HG02852 (cell line): ENCODE data around the gene CLPX.
"Not testable (repeated sequence)": the region's sequence is repeated elsewhere in the genome, so short reads cannot be mapped to it uniquely, and the experiment has no call there.

Source experiments
- ATAC-seq: cut with Tn5 transposase; IDR thresholded peaks from one replicate; pipeline ENCODE4 v1.9.1; 2021; ENCODE audit warnings: mild to moderate bottlenecking, moderate library complexity; ENCODE audit not compliant: unreplicated experiment

CLPX gene

DNA sequence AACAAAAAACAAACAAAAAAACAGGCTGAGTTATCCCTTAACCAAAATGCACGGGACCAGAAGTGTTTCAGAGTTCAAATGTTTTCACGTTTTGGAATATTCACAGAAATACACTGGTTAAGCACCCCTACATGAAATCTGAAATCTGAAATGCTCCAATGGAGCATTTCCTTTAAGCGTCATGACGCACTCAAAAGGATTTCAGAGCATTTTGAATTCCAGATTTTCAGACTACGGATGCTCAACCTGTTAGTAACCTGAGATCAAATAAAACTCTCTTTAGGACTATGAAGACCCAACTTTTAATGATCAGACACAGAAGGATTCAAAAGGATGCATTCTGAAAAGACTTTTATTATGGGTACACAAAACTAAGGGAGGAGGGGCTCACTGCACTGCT, 9.6 kb downstream of the CLPX start:
- ATAC-seq: no peak

DNA sequence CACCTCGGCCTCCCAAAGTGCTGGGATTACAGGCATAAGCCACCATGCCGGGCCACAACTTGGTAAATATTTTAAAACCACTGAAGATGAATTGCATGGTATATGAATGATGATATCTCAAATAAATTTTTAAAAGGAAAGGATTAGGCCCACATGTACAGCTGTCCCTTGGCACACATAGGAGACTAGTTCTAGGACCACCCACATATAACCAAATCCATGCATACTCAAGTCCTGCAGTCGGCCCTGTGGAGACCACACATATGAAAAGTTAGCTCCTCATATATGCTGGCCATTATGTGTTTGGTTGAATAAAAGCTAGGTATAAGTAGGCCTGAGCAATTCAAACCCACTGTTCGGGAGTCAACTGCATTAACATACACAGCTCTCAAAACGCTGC, 10.6 kb downstream of the CLPX start:
- no peak for ATAC-seq

DNA sequence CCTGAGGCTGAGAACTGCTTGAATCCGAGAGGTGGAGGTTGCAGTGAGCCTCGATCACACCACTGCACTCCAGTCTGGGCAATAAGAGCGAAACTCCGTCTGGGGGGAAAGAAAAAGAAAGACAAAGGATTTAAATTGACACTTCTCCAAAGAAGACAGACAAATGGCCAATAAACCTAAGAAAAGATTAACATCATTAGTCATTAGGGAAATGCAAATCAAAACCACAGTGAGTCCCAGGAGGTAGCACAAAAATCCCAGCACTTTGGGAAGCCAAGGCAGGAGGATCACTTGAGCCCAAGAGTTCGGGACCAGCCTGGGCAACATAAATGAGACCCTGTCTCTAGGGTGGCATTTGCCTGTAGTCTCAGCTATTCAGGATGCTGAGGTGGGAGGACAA, 12.6 kb downstream of the CLPX start:
- ATAC-seq: no peak

DNA sequence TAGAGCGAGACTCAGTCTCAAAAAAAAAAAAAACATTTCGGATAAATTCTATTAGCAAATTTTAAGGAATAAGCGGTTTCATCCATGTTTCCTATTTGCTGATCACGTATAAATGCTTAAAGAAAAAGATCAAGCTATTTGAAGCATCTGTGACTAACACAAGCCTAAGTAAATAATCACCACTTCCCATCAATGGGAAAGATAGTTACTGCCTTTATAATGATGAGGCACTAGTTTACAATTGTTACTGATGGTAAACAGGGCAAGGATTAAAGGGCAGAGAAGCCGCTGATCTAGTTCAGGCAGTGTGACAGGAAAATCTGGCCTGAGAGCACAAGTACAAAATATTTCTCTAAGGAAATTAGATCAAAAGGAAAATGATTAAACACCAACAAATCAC, 13.7 kb downstream of the CLPX start:
- ATAC-seq: no peak

DNA sequence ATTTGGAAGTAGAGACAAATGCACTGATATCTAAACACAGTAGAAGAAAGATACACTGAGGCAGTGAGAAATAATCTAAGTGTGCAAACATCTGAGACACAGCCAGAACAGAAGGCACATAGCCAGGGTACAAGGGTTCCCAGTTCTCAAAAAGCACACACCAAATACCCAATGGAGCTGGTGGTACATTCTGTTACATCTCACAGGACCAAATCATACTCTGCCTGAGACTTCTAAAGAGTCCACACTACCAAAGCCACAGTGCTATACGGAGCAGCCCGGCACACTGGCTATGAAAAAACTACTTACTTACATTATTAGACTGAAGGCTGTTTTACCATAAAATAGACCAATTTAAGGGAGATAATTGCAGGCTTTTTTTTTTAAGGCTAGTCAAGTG, 19.3 kb downstream of the CLPX start:
- no peak for ATAC-seq

DNA sequence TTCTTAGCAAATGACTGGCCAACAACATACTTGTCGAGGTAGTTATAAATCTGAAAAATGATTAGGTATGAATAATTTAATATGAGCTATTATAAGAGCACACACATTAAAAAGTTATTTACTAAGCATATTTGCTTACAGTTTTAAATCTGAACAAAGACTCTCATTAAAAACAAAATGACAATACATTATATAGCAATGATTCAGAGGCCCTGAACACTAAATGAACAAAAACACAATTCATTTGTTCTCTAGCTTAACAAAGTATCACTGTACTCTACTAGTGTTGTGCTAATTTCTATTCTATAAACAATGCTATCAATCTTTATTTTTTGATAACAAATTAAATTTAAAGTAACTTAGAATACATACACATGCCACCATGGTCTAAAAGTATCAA, 21.0 kb downstream of the CLPX start:
- ATAC-seq: no peak

DNA sequence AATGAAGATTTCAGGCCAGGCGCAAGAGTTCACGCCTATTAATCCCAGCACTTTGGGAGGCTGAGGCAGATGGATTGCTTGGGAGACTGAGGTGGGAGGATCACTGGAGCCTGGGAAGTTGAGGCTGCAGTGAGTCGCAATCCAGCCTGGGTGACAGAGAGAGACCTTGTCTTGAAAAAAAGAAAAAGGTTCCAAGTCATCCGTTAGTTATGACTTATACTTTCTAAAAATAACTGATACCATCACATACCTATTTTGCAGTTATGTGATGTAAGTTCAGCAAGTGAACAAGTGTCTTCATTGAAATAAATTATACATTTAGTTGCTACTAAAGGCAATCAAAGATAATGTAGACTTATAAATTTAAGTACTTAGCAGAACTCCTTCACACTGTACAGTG, 22.1 kb downstream of the CLPX start:
- ATAC-seq: no peak

DNA sequence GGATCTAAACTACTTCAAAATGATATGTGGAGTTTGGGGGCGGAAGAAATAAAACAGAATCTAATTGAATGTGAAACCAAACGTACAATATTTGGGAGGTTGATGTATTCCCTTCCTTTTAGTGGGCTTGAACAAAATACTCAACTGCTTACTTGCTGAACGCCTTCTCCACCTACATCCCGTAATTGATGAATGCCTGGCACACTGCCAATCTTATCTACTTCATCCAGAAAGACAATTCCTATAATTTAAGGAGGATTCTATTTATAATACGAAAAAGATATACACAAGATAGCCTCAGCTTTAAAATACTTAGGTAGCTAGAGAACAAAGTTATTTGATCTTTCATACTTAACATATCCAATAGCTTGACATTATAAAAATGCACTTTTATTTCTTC, 28.4 kb downstream of the CLPX start:
- ATAC-seq: no peak

DNA sequence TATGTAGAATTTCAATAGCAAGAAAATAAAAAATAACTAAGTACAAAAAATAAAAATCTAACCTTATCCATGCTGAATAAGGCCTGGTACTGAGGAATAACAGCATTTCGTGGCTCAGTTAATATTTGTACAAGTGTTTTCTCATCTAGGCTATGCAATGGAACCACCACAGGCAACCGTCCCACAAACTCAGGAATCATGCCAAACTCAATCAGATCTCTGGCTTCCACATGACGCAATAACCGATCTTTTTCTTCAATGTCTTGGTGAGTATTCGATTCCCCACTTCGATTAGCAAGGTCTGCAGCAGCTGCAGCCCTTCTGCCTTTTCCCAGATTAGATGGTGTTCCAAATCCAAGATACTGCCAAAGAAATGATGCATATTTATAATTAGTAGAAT, 30.4 kb downstream of the CLPX start:
- ATAC-seq: no peak

DNA sequence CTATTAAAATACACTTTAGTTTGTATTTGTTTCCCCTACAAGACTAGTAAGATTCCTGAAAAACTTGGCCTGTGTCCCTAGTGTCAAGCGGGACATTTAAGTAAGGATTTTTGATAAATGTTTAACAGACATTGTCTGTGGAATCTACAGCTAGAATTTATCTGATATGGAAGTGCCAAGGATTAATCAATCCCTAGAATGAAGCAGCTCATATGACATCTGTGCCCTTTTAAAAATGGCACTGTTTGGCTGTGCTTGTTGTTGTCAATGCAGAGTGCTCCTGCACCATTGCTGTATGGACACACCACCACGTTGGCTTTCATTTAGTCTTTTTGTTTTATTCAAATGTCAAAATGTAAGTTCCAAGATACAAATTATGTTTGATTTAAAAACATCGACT, 37.2 kb downstream of the CLPX start:
- no peak for ATAC-seq

DNA sequence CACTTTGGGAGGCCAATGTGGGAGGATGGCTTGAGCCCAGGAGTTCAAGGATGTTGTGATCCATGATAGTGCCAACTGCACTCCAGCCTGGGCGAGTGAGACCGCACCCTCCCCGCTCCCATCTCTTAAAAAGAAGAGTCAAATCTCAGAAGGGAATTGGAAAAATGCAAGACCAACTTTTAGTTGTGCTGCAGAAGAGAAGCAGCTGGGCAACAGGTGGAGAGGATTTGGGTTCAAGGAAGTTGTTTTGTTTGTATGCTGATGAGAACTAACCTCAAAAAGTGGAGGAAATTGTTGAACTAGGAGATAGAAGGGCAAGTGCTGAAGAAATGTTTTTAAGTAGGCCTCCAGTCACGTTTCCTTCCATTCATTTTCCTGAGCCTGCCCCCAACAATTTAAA, 38.7 kb downstream of the CLPX start:
- ATAC-seq: no peak

DNA sequence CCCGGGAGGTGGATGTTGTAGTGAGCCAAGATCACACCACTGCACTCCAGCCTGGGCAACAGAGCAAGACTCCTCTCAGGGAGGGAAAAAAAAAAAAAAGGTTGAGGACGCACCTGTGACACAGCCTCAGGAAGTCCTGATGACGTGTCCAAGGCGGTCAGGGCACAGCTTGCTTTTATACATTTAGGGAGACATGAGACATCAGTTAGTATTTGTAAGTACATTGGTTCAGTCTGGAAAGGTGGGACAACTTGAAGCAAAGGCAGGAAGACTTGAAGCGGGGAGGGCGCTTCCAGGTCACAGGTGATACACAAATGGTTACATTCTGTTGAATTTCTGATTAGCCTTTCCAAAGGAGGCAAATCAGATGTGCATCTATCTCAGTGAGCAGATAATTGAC, 46.5 kb downstream of the CLPX start:
- not testable (repeated sequence) for ATAC-seq

DNA sequence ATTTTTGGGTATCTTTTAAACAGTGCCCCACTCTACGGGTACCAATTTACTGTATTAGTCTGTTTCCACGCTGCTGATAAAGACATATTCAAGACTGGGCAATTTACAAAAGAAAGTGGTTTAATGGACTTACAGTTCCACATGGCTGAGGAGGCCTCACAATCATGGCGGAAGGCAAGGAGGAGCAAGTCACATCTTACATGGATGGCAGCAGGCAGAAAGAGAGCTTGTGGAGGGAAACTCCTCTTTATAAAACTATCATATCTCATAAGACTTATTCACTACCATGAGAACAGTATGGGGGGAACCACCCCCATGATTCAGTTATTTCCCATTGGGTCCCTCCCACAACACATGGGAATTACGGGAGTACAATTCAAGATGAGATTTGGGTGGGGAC, 47.2 kb downstream of the CLPX start:
- ATAC-seq: not testable (repeated sequence)

DNA sequence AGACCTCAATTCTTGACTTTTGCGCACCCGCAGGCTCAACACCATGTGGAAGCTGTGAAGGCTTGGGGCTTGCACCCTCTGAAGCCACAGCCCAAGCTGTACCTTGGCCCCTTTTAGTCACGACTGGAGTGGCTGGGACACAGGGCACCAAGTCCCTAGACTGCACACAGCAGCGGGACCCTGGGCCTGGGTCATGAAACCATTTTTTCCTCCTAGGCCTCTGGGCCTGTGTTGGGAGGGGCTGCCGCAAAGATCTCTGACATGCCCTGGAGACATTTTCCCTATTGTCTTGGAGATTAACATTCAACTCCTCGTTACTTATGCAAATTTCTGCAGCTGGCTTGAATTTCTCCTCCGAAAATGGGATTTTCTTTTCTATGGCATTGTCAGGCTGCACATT, 48.1 kb downstream of the CLPX start:
- not testable (repeated sequence) for ATAC-seq

DNA sequence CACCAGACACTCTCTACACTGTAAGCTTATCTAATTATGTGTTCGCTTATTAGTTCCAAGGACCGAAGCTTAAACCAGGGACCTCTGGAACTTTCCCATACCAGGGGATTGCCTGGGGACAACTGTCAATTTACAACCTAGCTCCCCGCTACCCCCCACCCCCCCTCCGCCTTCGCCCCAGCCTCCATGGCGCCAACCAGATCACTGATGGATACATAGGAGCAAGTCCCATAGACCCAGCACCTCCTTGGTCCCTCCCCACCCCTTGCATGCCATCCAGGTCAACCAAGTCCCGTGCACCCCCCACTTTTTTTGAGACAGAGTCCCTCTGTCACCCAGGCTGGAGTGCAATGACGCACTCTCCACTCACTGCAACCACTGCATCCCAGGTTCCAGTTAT, 50.6 kb downstream of the CLPX start:
- ATAC-seq: no peak

DNA sequence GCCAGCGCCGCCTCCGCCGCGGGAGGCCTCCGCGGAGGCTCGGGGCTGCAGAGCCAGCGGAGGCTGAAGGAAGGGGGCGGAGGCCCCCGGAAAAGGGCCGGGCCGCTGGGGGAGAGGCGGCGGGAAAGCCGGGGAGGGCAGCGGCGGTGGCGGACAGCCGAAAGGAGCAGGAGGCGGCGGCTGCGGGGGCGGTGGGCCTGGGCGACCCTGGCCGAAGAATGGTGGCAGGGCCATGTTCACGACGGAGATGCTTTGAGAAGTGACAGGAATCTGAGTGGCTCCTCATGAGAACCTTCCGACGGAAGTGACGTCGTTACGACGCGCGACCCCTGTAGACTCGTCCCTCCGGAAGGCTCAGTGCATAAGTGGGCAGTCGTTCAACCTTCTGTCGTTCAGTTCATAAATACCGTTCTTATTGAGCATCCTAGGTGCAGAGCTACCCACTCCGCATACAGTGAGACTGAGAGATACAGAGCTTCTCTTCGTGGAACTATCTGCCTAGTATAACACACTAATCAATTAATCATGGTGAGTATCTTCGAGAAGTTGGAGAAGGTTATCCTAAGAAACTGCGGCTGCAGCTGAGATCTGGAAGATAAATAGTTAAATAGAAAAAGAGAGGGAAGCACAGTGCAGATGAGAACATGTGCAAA, 51.5 kb downstream of the CLPX start, which contains the start of gene PDCD7:
Gene PDCD7, minus strand, starts transcription at position 261 of the 653 bp plus-strand sequence. Its CDS starts 27 bp downstream, at position 234.
- peak; percentile 89 for ATAC-seq

DNA sequence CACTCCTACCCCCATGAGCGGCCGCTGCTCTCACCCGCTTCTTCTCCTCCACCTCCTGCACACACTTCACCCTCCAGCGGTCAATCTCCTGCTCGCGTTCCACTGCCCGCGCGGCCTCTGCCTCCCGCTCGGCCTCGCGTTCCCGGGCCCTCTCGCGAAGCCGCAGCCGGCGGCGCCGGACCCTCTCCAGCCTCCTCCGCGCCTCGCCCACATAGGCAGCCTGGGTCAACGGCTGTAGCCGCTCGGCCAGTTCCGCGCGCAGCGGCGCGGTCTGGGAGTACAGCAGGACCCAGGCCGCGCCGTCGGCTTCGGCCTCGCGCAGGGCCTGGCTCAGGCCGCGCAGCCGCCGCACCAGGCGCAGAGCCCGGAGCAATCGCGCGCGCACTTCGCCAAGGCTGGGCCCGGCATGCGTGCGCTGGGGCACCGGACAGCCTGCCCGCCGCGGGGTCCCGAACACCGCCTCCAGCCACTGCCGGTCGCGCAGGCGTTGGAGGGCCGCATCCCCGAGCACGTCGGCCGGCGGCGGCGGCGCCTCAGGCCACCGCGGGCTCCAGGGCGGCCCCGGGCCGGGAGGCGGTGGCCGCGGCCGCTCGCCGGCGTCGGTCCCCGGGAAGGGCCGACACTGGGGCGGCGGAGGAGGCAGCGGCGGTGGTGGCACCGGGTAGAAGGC, 52.1 kb downstream of the CLPX start:
- peak; percentile 50 for ATAC-seq

DNA sequence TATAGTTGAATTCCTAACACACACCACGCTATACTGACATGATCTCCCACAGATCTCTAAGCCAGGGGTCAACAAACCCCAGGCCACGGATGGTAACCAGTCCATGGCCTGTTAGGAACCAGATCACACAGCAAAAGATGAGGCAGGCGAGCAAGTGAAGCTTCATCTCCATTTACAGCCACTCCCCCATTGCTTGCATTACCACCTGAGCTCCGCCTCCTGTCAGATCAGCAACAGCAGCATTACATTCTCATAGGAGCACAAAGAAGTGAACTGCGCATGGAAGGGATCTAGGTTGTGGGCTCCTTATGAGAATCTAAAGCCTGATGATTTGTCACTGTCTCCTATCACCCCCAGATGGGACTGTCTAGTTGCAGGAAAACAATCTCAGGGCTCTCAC, 54.2 kb downstream of the CLPX start:
- no peak for ATAC-seq

DNA sequence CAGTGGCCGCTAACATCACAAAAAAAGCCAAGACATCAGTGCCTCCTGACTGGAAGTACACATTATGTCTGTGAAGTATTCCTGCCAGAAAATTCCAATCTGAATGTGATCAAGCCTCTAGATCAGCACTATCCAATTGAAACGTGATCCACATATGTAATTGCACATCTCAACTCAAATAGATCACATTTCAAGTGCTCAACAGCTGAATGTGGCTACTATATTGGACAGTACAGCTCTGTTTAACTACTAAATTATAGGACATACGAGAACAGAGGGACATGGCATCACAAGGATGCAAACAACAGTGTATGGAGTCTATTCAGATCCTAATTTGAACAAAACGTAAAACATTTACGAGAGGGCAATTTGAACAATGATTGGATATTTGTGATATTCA, 69.6 kb downstream of the CLPX start:
- ATAC-seq: no peak

DNA sequence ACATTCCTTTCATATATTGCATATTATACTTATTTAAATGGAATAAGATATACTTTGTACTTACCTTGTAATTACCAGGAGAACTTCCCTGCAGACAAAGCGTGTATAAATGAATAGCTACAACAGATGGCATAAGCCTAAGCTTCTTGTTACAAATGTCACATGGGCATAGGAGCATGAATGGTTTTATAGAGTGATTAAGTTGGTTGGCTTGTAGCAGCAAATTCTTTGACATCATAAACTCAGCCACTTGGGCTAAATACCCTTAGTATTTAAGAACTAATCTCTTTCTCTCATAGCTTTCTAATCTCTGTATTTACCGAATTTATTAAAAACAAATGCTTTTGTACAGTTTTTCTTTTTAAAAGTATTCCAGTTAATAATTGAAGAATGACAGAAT, 70.1 kb downstream of the CLPX start, which contains the start of gene UBAP1L:
Gene UBAP1L, minus strand, starts transcription at position 115 of the 400 bp plus-strand sequence. CDS start 8,985 bp downstream, outside the sequence.
- no peak for ATAC-seq

DNA sequence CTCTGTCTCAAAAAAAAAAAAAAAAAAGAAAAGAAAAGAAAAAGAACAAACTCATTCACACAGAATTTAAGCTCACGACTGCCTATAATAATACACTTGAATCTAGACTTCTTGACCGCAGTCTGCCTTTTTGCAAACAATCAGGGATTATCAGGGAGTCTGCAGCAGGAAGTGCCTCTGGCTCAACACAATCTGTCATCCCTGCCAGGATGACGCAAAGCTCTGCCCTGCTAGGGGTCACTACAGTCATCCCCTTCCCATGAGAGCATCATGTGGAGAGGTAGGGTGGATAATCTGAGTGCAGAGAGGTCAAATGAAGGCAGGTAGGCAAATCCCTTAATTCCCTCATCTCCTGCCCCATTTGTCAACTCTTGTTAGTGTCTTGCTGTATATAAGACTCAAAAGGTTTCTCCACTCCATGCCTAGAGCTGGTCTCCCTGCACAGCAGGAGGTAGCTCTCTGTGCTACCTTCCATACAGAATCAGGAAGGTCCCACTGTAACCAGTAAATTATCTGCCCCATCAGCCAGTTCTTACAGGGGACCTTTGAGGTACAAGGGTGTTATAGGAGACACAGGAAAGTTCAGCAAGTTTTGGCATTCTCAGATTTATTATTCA, 74.4 kb downstream of the CLPX start:
- ATAC-seq: no peak

DNA sequence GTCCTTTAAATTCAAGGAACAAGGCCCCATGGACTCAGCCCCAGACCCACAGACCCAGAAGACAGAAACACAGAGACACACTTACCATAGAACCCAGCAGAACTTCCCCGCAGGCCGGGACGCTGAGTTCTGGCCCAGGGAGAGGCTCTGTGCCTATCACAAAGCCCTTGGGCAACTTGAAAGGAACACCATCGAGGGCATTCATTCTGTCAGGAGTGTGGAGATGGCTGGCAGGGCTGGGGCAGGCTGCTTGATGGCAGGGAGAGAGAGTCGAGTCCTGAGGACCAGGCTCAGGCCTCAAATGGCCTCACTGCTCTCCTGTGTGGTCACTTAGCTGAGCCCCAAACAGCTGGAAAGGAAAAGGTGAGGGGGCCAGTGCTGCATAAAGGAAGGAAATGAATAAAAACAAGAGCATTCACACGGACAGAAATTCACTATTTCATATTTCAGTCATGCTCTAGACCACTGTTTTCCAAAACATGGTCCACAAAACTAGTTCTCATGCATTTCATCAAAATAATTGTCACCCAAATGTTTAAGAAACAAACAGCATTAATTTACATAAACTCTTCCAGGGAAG, 79.0 kb downstream of the CLPX start:
- ATAC-seq: no peak
